BJ (cell line): Measurements from ENCODE around the gene CXCL16. TPM values are rescaled to one million over a fixed set of nuclear protein-coding genes. Genes with fewer than 3 reads are reported as not detected.

ENCODE experiments used
- CTCF ChIA-PET: fragments of 350-600 bp; formaldehyde crosslinking; extraction: SDS; loops from one replicate; lab custom pipeline; 2021; ENCODE audit warnings: antibody characterized with exemption, inconsistent platforms; lab: Yijun Ruan, JAX
- POLR2A ChIA-PET: fragments of 300-600 bp; sonication (Branson Sonifier 250); formaldehyde crosslinking; extraction: SDS; loops from one replicate; lab custom pipeline; 2021; ENCODE audit warnings: antibody characterized with exemption; lab: Charles Lee
- DNase-seq: peaks from one replicate; pipeline ENCODE4 v3.0.0-alpha.2; 2011; ENCODE audit warnings: low read depth
- H3K27me3 ChIP-seq: 2 replicates; pipeline ENCODE4 v1.6.0; 2011; ENCODE audit warnings: low read length; ENCODE audit not compliant: control insufficient read depth, insufficient read depth
- H3K36me3 ChIP-seq: 2 replicates; pipeline ENCODE4 v1.5.1; 2011; ENCODE audit warnings: low read length; ENCODE audit not compliant: control insufficient read depth, insufficient read depth
- H3K4me3 ChIP-seq: 2 replicates; pipeline ENCODE4 v1.5.1; 2011; ENCODE audit warnings: low read depth, mild to moderate bottlenecking, control low read depth, low read length
- polyA plus RNA-seq: library from polyadenylated mRNA; depleted of rRNA; stranded (reverse); fragments of >200 nt; gene quantifications from 2 replicates; pipeline ENCODE4 v1.2.3, GENCODE V29; 2011
- TF ChIP-seq, protein P1 (sequence below): IDR thresholded peaks from 2 replicates; pipeline ENCODE4 v1.5.1; 2011; ENCODE audit warnings: low read depth, mild to moderate bottlenecking, control low read depth, inconsistent platforms, low read length, moderate library complexity; ENCODE audit not compliant: insufficient read depth

The CXCL16 gene
- polyA plus RNA-seq, 1 experiment, result 3.3 TPM

DNA sequence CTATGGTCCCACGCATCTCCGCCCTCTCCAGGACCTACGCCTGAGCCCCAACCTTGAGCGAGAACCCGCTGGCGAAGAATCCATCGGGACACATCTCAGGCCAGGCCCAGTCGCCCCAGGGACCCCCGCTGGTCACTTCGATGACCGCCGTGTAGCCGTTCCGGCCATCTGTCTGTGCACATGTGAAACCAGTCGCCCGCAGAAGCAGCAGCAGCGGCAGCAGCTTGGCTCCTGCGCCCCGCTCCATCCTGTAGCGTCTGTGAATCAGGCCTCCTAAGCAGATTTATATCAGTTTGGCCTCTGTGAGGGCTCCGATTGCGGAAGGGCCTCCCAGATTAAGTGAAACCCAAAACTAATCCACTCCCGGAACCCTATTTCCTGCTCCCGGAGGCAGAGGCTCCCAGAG, 46.4 kb upstream of the CXCL16 start, which contains the start of gene VMO1:
Gene VMO1 (minus strand): TSS at position 259 of the 406 bp plus-strand sequence. CDS start 12 bp downstream, at position 247.
- DNase-seq, result no peak
- CTCF ChIA-PET, result interaction anchor here (0.6 to 7.9 kb wide), 9 partner anchors 11 to 119 kb away, joined by 3 to 112 read pairs (median 7); partner anchors contain the start of genes C17orf107 and CHRNE
- H3K36me3 ChIP-seq, result no peaks in the 10 kb centered on the region
- H3K4me3 ChIP-seq, result no peak within 1 kb of the TSS
- peaks cover 10% of the 10 kb centered on the region for H3K27me3 ChIP-seq
- TF ChIP-seq, protein P1, sequence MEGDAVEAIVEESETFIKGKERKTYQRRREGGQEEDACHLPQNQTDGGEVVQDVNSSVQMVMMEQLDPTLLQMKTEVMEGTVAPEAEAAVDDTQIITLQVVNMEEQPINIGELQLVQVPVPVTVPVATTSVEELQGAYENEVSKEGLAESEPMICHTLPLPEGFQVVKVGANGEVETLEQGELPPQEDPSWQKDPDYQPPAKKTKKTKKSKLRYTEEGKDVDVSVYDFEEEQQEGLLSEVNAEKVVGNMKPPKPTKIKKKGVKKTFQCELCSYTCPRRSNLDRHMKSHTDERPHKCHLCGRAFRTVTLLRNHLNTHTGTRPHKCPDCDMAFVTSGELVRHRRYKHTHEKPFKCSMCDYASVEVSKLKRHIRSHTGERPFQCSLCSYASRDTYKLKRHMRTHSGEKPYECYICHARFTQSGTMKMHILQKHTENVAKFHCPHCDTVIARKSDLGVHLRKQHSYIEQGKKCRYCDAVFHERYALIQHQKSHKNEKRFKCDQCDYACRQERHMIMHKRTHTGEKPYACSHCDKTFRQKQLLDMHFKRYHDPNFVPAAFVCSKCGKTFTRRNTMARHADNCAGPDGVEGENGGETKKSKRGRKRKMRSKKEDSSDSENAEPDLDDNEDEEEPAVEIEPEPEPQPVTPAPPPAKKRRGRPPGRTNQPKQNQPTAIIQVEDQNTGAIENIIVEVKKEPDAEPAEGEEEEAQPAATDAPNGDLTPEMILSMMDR, result no peak
- POLR2A ChIA-PET, result no interaction called here

DNA sequence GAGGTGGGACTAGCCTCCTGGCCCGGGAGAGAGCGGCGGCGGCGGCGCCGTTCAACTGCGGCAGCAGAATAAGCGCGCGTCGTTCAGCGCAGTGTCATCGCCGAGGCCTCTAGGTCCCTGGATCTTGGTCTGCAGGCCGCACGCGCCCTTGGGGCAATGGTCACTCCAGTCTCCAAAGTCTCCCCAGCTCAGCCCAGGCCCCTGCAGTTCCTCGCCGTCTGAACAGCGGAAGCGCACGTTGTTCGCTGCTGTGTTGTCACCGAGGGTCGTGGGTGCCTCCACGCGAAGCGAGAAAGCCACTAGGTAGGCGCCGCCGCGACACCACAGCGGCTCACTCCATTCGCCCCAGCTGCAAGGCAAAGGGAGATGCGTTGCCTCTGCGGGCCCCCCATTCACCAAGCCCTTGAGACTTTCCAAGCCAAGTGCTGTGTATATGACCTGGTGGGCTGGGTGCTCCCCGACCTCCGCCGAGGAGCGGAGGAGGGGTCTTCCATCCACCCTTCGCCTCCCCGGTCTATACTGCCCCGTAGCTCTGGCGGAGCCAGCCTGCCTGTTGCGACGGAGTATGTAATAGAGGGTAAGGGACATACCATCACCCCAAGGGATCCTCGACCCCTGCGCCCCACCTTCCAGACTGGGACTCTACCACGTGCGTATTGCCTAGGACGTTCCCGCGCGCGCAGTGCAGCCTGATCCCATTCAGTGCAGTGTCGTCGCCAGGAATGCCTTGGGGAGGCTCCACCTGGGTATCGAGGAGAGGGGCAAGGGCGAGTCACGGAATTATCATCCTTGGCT, 45.8 kb upstream of the CXCL16 start:
- TF ChIP-seq, protein P1, result no peak
- ChIA-PET CTCF (interaction anchor here (0.6 to 7.9 kb wide), 7 partner anchors 41 to 120 kb away, joined by 3 to 112 read pairs (median 7); partner anchors contain the start of genes C17orf107 and CHRNE), POLR2A (no interaction called here)
- Histone ChIP-seq H3K27me3 (peaks cover 10% of the 10 kb centered on the region), H3K36me3 (no peaks in the 10 kb centered on the region), H3K4me3 (no peak overlapping the region)
- no peak for DNase-seq

DNA sequence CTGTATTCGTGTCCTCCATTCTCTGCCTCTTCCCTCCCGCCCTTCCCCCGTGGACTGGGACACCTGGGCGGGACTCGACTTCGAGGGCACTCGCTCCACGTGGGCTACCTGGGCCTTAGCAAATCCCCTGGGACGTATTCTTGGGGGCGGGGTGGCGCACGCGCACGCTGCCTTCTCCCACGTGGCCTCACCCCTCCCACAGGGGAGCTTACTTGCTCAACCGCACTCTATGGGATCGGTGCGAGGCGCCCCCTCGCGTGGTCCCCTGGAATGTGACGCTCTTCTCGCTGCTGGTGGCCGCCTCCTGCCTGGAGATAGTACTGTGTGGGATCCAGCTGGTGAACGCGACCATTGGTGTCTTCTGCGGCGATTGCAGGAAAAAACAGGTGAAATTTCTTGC, 42.9 kb upstream of the CXCL16 start:
- ChIA-PET POLR2A (no interaction called here), CTCF (interaction anchor here (0.6 kb wide), 1 partner anchor 106 kb away, joined by 4 read pairs; no protein-coding TSS in a partner anchor)
- TF ChIP-seq, protein P1, result no peak
- H3K27me3 ChIP-seq, result peaks cover 15% of the 10 kb centered on the region
- no peak for DNase-seq
- H3K4me3 ChIP-seq, result no peak overlapping the region
- H3K36me3 ChIP-seq, result no peaks in the 10 kb centered on the region

DNA sequence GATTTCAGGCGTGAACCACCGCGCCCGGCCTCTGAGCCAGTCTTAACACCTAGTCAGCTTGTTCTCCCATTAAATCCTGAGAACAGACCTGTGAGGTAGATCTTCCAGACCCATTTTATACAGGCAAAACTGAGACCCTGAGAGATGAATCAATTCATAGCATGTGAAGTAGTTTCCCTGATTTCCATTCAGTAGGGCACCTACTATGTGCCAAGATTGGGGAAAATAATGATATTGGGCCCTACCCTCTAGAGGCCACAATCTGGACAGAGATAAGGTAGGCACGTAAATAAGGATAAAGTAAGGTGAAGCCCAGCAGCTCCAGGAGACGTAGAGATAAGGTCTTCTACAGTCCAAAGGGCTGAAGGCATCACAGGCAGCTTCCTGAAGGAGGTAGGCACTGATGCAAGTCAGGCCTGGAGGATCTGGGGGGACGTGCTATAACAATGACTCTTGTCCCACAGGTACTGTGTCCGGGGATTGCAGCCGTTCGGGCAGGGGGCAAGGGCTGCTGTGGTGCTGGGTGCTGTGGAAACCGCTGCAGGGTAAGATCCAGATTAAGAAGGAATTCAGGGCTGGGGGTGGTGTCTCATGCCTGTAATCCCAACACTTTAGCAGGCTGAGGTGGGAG, 40.7 kb upstream of the CXCL16 start:
- Histone ChIP-seq H3K4me3 (no peak overlapping the region), H3K36me3 (no peaks in the 10 kb centered on the region), H3K27me3 (peaks cover 12% of the 10 kb centered on the region)
- DNase-seq, result no peak
- TF ChIP-seq, protein P1, result no peak
- CTCF ChIA-PET, result interaction anchor here (1.1 to 1.9 kb wide), 3 partner anchors 10 to 129 kb away, joined by 3 to 13 read pairs (median 3); no protein-coding TSS in a partner anchor
- POLR2A ChIA-PET, result no interaction called here
